K562 (cell line): ENCODE data around the gene APOB. TPM values are rescaled to one million over a fixed set of nuclear protein-coding genes. Genes with fewer than 3 reads are reported as not detected.

Source experiments
- ATAC-seq: fragments of 200-7000 bp; cut with Tn5 transposase; 3 replicates; pipeline ENCODE4 v1.9.1; 2020; ENCODE audit warnings: moderate library complexity
- BruUV-seq: library from RNA; stranded (reverse); fragments of 400-500 nt; replicated peaks from 2 replicates; lab custom pipeline; 2021; lab: Mats Ljungman, UMichigan
- CTCF ChIA-PET: fragments of 300-600 bp; formaldehyde crosslinking; extraction: SDS; loops from one replicate; lab custom pipeline; 2021; ENCODE audit warnings: low intra/inter-chr PET ratio; lab: Yijun Ruan, JAX
- POLR2A ChIA-PET: fragments of 300-600, 350-650 bp; sonication (Branson Sonifier 250); formaldehyde crosslinking; extraction: SDS; loops from one replicate; lab custom pipeline; 2021; ENCODE audit warnings: antibody characterized with exemption, inconsistent platforms; lab: Yijun Ruan, JAX
- DNase-seq, 4 experiments: peaks; one replicate each; pipeline versions ENCODE4 v3.0.0 to v3.0.0-alpha.2; 2011 to 2018; ENCODE audit warnings: low spot score in 3 of 4, mixed read lengths in 3 of 4; ENCODE audit errors: extremely low read depth in 1 of 4
- FAIRE-seq: peaks from 2 replicates; lab custom pipeline; 2011; peaks lifted over from hg19 to GRCh38; lab: Jason Lieb, UNC
- H2AFZ ChIP-seq: 2 replicates; pipeline ENCODE4 v1.6.0; 2011; ENCODE audit warnings: low read depth, low read length, control low read depth, inconsistent platforms
- H3K27ac ChIP-seq: fragments of 200-600 bp; 3 replicates; pipeline ENCODE4 v1.8.0; 2011; ENCODE audit warnings: low read depth, mild to moderate bottlenecking, control low read depth, inconsistent platforms, low read length, moderate library complexity, mixed read lengths; ENCODE audit errors: extremely low read depth
- H3K27me3 ChIP-seq, 2 experiments: fragments of 300-600 bp in 1 of 2; 2 replicates in 1 of 2; 3 replicates in 1 of 2; pipeline versions ENCODE4 v1.6.0 to v1.8.0; 2011; ENCODE audit warnings: inconsistent platforms in 2 of 2, low read length in 2 of 2, mild to moderate bottlenecking in 1 of 2, mixed read lengths in 1 of 2, moderate library complexity in 1 of 2; ENCODE audit not compliant: control insufficient read depth in 2 of 2, insufficient read depth in 2 of 2
- H3K36me3 ChIP-seq: fragments of 300-600 bp; 3 replicates; pipeline ENCODE4 v1.8.0; 2011; ENCODE audit warnings: mild to moderate bottlenecking, low read length, inconsistent platforms; ENCODE audit not compliant: control insufficient read depth, insufficient read depth
- H3K4me1 ChIP-seq, 2 experiments: fragments of 200-600 bp in 1 of 2; replicated peaks in 1 of 2; 2 replicates in 1 of 2; 3 replicates in 1 of 2; pipeline versions ENCODE4 v1.5.1 to v1.8.0; 2011; ENCODE audit warnings: inconsistent platforms in 2 of 2, low read length in 2 of 2, mild to moderate bottlenecking in 1 of 2, mixed read lengths in 1 of 2, moderate library complexity in 1 of 2; ENCODE audit not compliant: control insufficient read depth in 2 of 2, insufficient read depth in 2 of 2
- H3K4me2 ChIP-seq: 2 replicates; pipeline ENCODE4 v1.6.1; 2011; ENCODE audit warnings: low read length, control low read depth, inconsistent platforms, mixed read lengths; ENCODE audit not compliant: insufficient read depth
- H3K4me3 ChIP-seq: fragments of 200-600 bp; sonication (generic), shearing (Covaris generic); 2 replicates; pipeline ENCODE4 v1.5.1; 2016; ENCODE audit warnings: control low read depth, inconsistent platforms
- H3K79me2 ChIP-seq: fragments of 200-600 bp; 3 replicates; pipeline ENCODE4 v1.8.0; 2011; ENCODE audit warnings: low read length, inconsistent platforms; ENCODE audit not compliant: control insufficient read depth, insufficient read depth
- H3K9ac ChIP-seq, 2 experiments: 2 replicates each; pipeline versions ENCODE4 v1.6.0 to v1.6.1; 2011; ENCODE audit warnings: low read depth in 2 of 2, low read length in 2 of 2, control low read depth in 1 of 2, inconsistent platforms in 1 of 2, mild to moderate bottlenecking in 1 of 2, mixed read lengths in 1 of 2; ENCODE audit not compliant: insufficient read depth in 1 of 2
- H3K9me1 ChIP-seq: one replicate; pipeline ENCODE4 v1.6.0; 2011; ENCODE audit warnings: inconsistent platforms, mild to moderate bottlenecking, low read length, moderate library complexity; ENCODE audit not compliant: control insufficient read depth, insufficient read depth
- H3K9me3 ChIP-seq: replicated peaks from 2 replicates; pipeline ENCODE4 v1.5.1; 2011; ENCODE audit warnings: low read depth, low read length, inconsistent platforms; ENCODE audit not compliant: control insufficient read depth, insufficient read depth
- H4K20me1 ChIP-seq: replicated peaks from 2 replicates; pipeline ENCODE4 v1.6.1; 2011; ENCODE audit warnings: low read length, inconsistent platforms, mixed read lengths; ENCODE audit not compliant: control insufficient read depth, insufficient read depth
- E2F1 ChIP-seq: sonication (generic); formaldehyde crosslinking; IDR thresholded peaks from 2 replicates; pipeline ENCODE4 v1.8.1; 2023; ENCODE audit warnings: mild to moderate bottlenecking, missing genetic modification reagents, moderate library complexity
- EP300 ChIP-seq: IDR thresholded peaks from 2 replicates; pipeline ENCODE4 v1.6.1; 2012; ENCODE audit warnings: low read length, improper control_type of control experiment
- ETV1 ChIP-seq: fragments of 450-650 bp; conservative IDR thresholded peaks from 2 replicates; pipeline ENCODE4 v1.6.1; 2016; ENCODE audit warnings: missing genetic modification characterization, control low read depth, low read depth, missing compliant biosample characterization
- HEY1 ChIP-seq: fragments of 250-450 bp; sonication (Bioruptor Pico); IDR thresholded peaks from 2 replicates; pipeline ENCODE4 v1.5.0; 2020; ENCODE audit warnings: mild to moderate bottlenecking, moderate library complexity, borderline replicate concordance
- MAZ ChIP-seq, 2 experiments: fragments of 450-650 bp in 1 of 2; sonication (generic) in 1 of 2; formaldehyde crosslinking; IDR thresholded peaks in 1 of 2; conservative IDR thresholded peaks in 1 of 2; 2 replicates each; pipeline versions ENCODE4 v1.4.0 to v1.5.0; 2020; ENCODE audit warnings: mild to moderate bottlenecking in 1 of 2, missing genetic modification reagents in 1 of 2
- MTF1 ChIP-seq: fragments of 250-450 bp; sonication (Bioruptor Pico); IDR thresholded peaks from 2 replicates; pipeline ENCODE4 v1.9.0; 2021; ENCODE audit warnings: moderate library complexity, mild to moderate bottlenecking, inconsistent platforms, borderline replicate concordance
- SLC30A9 ChIP-seq: fragments of 250-450 bp; sonication (Bioruptor Pico); IDR thresholded peaks from 2 replicates; pipeline ENCODE4 v1.8.0; 2022; ENCODE audit warnings: mild to moderate bottlenecking, moderate library complexity
- SMC3 ChIP-seq: conservative IDR thresholded peaks from 2 replicates; pipeline ENCODE4 v1.6.1; 2011; ENCODE audit warnings: low read depth, low read length, improper control_type of control experiment; ENCODE audit not compliant: insufficient read depth
- SOX6 ChIP-seq: fragments of 450-650 bp; IDR thresholded peaks from 2 replicates; pipeline ENCODE4 v1.6.1; 2014; ENCODE audit warnings: mild to moderate bottlenecking
- SREBF2 ChIP-seq: sonication (generic); formaldehyde crosslinking; IDR thresholded peaks from 2 replicates; pipeline ENCODE4 v1.4.0; 2020; ENCODE audit warnings: mild to moderate bottlenecking, missing genetic modification reagents
- SUPT5H ChIP-seq: fragments of 450-650 bp; IDR thresholded peaks from 2 replicates; pipeline ENCODE4 v1.6.1; 2016
- ZNF121 ChIP-seq: sonication (generic); formaldehyde crosslinking; conservative IDR thresholded peaks from 2 replicates; pipeline ENCODE4 v1.8.0; 2022; ENCODE audit warnings: missing genetic modification reagents
- ZNF589 ChIP-seq: fragments of 200-800 bp; sonication (Bioruptor generic); IDR thresholded peaks from 2 replicates; pipeline ENCODE4 v1.6.1; 2016; ENCODE audit warnings: low read depth, missing genetic modification characterization, missing compliant biosample characterization
- in situ Hi-C: fragments of 300-500 bp; cut with MboI; formaldehyde crosslinking; loops from 4 replicates; pipeline ENCODE4 v1.15.0; 2018; ENCODE audit warnings: inconsistent platforms, mixed read lengths
- intact Hi-C: fragments of 100-400 bp; cut with micrococcal nuclease; formaldehyde crosslinking; loops from 2 replicates; pipeline ENCODE4 v1.14.2; 2022
- polyA plus RNA-seq, 8 experiments: library from polyadenylated mRNA; depleted of rRNA in 4 of 8; stranded (reverse) in 5 of 8; unstranded in 3 of 8; fragments of >200 nt; fragmentation: Nextera tagmentation in 2 of 8; fragmentation: Illumina TruSeq in 1 of 8; extraction: Ambion mirVana in 2 of 8; extraction: Trizol in 1 of 8; gene quantifications; 2 replicates each; pipeline versions ENCODE4 v1.2.1 to v1.2.3, GENCODE V29; 2011 to 2014; ENCODE audit warnings: inconsistent platforms in 1 of 8, missing spikeins in 1 of 8
- total RNA-seq, 7 experiments: library from RNA; depleted of rRNA in 6 of 7; stranded (reverse); fragments of >200 nt in 6 of 7; fragmentation: Illumina TruSeq in 2 of 7; extraction: Trizol in 2 of 7; gene quantifications; 2 replicates each; pipeline versions ENCODE4 v1.2.1 to v1.2.3, GENCODE V29; 2011 to 2021; ENCODE audit warnings: low replicate concordance in 1 of 7
- TF ChIP-seq, protein P1 (sequence below): sonication (generic); formaldehyde crosslinking; IDR thresholded peaks from 2 replicates; pipeline ENCODE4 v1.8.1; 2022; ENCODE audit warnings: missing genetic modification reagents

Gene APOB
- total and polyA plus RNA-seq, 9 of the 15 experiments (the other 6 are each of a cell fraction or from before 2014, with no cell fraction given): 0.73 TPM; not detected in 8

- TF ChIP-seq MTF1 (CRISPR knock-in tag) (no peak), MAZ (CRISPR knock-in tag; conservative IDR thresholded peaks at IDR 0.05 in 1 of 2, IDR thresholded peaks at IDR 0.05 in 1 of 2) (no peak), SOX6 (no peak), HEY1 (CRISPR knock-in tag) (no peak)
Observed at GRCh38 chr2:21028021-21028947, 15.6 kb downstream of the APOB start (continued).

GRCh38 chr2:21026479-21027282, 17.2 kb downstream of the APOB start:
- H3K9me1 ChIP-seq: no peaks in the 10 kb centered on the region
- no peak overlapping the region for H3K9ac ChIP-seq
- H3K4me3 ChIP-seq: no peak overlapping the region
- no peaks in the 10 kb centered on the region for H3K36me3 ChIP-seq
- ChIA-PET POLR2A (no interaction called here), CTCF (no interaction called here)
- no peaks in the 10 kb centered on the region for H3K9me3 ChIP-seq
- intact Hi-C loops (loop anchor here (2.0 kb wide), 1 partner anchor 366 kb away; no protein-coding TSS in a partner anchor), in situ Hi-C loops (no loop called here)
- no peaks in the 10 kb centered on the region for H3K79me2 ChIP-seq
- H3K4me1 ChIP-seq: no peaks in the 10 kb centered on the region
- BruUV-seq: no TSS peak
- TF ChIP-seq SLC30A9 (CRISPR knock-in tag) (no peak), ZNF121 (CRISPR knock-in tag) (no peak), SMC3 (no peak), ETV1 (no peak), SREBF2 (CRISPR knock-in tag) (no peak), E2F1 (CRISPR knock-in tag) (no peak), SUPT5H (no peak), MTF1 (CRISPR knock-in tag) (no peak), EP300 (no peak), ZNF589 (CRISPR knock-in tag) (no peak)
- TF ChIP-seq, protein P1, sequence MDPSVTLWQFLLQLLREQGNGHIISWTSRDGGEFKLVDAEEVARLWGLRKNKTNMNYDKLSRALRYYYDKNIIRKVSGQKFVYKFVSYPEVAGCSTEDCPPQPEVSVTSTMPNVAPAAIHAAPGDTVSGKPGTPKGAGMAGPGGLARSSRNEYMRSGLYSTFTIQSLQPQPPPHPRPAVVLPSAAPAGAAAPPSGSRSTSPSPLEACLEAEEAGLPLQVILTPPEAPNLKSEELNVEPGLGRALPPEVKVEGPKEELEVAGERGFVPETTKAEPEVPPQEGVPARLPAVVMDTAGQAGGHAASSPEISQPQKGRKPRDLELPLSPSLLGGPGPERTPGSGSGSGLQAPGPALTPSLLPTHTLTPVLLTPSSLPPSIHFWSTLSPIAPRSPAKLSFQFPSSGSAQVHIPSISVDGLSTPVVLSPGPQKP (CRISPR knock-in tag): no peak
- no peak overlapping the region for H2AFZ ChIP-seq
- DNase-seq: no peak
- FAIRE-seq: no peak
- ATAC-seq: no peak
- H4K20me1 ChIP-seq: no peaks in the 10 kb centered on the region
- H3K4me2 ChIP-seq: no peak overlapping the region
- H3K27ac ChIP-seq: no peak overlapping the region
- H3K27me3 ChIP-seq: peaks cover 0 to 4% of the 10 kb centered on the region in 2 experiments; a peak in 1 of 5 replicates
